NCI-H1436 (cell line): Measurements from ENCODE around the gene MAP2K5.

Source experiments
- DNase-seq: peaks from one replicate; lab custom pipeline; 2025; lab: John Stamatoyannopoulos, UW

Gene MAP2K5

DNA sequence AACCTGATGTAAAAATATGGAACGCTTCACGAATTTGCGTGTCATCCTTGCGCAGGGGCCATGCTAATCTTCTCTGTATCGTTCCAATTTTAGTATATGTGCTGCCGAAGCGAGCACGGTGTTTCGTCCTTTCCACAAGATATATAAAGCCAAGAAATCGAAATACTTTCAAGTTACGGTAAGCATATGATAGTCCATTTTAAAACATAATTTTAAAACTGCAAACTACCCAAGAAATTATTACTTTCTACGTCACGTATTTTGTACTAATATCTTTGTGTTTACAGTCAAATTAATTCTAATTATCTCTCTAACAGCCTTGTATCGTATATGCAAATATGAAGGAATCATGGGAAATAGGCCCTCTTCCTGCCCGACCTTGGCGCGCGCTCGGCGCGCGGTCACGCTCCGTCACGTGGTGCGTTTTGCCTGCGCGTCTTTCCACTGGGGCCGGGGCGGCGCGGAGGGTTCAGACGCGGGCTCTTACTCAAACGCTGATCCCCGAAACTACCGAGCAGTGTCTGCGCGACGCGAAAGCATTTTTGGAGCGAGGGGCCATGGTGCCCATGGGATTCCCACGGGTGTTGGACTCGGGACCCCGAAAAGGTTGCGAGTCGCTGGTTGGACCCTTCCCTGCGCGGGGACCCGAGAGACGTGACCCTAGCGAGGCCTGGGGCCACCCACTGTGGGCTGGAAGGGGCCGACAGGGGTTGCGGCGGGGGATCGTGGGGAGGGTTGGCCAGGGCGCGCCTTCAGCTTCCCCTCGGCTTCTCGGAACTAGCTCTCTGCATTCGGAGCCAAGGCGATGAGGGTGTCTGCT is 297.6 kb downstream of the MAP2K5 start, which contains the start of gene RNU6-1:
Gene RNU6-1 (minus strand): TSS at position 117 of the 820 bp plus-strand sequence.
- DNase-seq = peak; percentile 88

GRCh38 chr15:67840749-67841512 is 298.4 kb downstream of the MAP2K5 start:
- no peak for DNase-seq

- no peak for DNase-seq
These were observed 298.9 kb downstream of the MAP2K5 start for GRCh38 chr15:67841513-67841762.

DNA sequence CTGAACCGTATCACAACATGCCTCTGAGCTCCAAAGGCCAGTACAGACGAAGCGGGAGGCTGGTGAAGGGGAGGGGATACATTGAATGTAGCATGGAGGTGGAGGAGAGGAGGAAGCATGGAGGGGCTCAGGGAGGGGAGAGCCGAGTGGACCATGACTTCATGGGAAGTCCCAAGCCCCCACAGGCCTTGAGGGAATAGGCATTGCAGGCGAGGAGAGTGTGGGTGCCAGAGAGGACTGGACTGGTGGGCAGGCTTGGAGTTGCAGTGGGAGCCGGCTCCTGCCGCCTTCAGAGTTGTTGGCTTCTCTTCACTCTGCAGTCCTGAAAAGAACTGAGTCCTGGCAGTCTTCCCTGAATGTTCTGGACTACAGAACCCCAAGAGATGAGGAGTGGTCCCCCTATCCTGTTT is 300.6 kb downstream of the MAP2K5 start:
- no peak for DNase-seq

- DNase-seq = no peak
These were observed 301.3 kb downstream of the MAP2K5 start for GRCh38 chr15:67843571-67844387.

- no peak for DNase-seq
These were observed 303.5 kb downstream of the MAP2K5 start for GRCh38 chr15:67845974-67846373.

DNA sequence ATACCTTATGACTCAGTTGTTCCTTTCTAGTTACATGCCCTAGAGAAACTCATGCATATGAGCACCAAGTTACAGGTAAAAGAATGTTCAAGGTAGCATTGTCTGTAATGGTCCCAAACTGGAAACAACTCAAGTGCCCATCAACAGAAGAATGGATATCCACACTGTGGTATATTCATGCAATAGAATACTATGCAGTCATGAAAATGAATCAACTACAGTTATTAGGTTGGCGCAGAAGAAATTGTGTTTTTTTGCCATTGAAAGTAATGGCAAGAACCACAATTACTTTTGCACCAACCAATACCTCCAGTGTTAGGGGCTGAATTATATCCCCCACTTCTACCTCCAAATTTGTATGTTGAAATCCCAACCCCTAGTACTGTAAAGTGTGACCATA is 307.0 kb downstream of the MAP2K5 start:
- no peak for DNase-seq

GRCh38 chr15:67850336-67850735 is 307.8 kb downstream of the MAP2K5 start:
- DNase-seq = no peak

DNA sequence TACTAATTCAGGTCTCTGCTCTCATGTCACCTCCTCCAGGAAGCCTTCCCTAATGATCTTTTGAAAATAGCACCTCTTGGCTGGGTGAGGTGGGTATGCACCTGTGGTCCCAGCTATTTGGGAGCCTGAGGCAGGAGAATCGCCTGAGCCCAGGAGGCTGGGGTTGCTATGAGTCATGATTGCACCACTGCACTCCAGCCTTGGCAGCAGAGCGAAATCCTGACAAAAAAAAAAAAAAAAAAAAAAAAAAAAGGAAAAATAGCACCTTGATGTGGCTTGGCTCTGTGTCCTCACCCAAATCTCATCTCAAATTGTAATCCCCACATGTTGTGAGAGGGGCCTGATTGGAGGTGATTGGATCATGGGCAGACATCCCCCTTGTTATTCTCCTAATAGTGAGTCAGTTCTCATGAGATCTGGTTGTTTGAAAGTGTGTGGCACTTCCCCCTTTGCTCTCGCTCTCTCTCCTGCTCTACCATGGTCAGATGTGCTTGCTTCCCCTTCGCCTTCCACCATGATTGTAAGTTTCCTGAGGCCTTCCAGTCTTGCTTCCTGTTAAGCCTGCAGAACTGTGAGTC is 308.6 kb downstream of the MAP2K5 start:
- no peak for DNase-seq

- no peak for DNase-seq
These were observed 309.9 kb downstream of the MAP2K5 start for GRCh38 chr15:67852418-67852817.

GRCh38 chr15:67853454-67853853 is 311.0 kb downstream of the MAP2K5 start:
- DNase-seq = no peak

- DNase-seq = no peak
These were observed 311.9 kb downstream of the MAP2K5 start for GRCh38 chr15:67854358-67854757.

GRCh38 chr15:67855842-67856241 is 313.3 kb downstream of the MAP2K5 start:
- DNase-seq = no peak
